ENCODE data around the gene DSCAM.

The DSCAM gene

DNA sequence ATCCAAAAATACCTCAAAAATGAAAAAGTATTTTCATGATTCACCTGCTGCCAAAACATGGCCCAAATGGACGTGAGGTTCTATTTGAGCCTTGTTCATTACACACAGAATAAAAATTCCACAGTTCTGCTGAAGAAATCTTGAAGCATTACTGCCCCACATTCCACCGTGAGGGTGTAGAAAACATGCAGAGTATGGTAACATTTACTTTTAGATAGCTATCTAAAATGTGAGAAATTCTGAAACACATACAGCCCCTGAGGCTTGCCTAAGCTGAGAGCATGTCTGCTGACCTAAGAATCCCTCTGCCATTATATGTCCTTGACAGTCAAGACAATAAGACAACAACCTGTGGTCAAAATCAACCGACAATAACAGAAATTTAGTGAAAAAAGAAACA, 186.5 kb downstream of the DSCAM start:
- no peak for DNase-seq

DNA sequence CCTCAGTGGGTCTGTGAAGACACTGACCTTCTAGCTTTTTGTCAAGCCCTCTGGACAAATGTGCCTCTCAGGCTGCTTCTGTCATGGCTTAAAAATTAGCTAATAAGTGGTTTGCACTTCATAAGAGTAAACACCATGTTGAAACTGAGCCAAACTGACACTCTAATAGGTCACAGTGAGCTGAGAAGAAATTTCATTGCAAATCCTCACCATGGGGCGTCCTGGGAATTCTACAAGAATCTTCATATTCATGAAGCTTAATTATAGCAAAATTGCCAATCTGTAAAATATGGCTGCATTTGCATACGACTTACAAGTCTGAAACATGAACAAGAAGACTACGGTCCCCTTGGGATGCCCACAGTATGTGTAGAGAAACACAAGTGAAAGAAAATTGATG, 188.6 kb downstream of the DSCAM start:
- DNase-seq: peak in 2 of 3 experiments; percentile 60 to 93

DNA sequence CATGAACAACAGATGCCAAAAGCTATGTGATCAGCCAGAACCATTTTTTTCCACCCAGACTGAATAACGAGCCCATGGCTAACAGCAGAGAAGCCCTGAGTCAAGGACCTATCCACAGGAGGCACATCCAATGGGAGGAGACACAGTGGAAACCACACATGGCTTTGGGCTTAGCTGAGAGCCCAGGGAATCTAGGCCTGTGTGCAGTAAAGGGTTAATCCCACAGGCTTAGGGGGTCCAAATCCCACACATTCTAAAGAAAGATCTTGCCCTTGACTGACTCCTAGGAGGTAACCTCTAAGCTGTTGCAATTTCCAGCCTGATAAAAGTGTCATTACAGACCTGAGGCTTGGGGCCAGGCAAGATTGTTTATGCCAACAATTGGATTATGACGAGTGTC, 194.5 kb downstream of the DSCAM start:
- no peak for DNase-seq

DNA sequence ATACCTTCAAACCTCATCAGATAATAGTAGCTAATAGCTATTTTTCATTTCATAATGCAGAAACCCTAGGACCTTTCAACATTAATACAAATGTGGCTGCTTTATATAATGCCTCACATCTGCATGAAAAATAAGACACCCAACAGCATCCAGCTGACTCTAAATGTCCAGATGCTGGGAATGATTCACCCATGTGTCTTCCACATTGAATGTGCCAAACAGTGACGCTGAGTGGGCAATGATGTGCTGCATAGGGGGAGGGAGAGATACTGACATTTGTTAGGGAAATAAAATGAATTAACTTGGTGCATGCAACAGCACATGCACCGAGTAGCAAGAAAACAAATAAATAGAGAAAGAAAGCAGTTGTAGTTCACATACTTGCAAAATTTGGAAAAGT, 199.3 kb downstream of the DSCAM start:
- no peak for DNase-seq

DNA sequence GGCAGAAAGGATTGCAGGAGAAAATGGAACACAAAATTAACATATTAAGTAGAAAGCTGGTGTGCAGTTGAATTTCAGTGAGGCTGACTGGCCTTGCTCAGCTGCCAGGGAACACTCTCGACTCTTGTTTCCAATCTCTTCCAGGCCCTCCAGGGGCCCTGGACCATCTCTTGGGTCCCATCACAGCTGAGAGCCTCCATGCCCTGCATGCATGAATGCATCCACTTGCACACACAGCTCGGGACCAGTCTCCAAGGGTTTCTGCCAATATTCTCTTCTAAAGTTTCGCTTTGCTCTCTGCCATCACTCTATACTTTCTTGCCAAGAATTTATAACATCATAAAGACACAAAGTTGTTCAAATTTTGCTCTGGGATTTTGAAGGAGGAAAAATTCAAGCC, 200.3 kb downstream of the DSCAM start:
- DNase-seq: peak in 1 of 3 experiments; percentile 15

DNA sequence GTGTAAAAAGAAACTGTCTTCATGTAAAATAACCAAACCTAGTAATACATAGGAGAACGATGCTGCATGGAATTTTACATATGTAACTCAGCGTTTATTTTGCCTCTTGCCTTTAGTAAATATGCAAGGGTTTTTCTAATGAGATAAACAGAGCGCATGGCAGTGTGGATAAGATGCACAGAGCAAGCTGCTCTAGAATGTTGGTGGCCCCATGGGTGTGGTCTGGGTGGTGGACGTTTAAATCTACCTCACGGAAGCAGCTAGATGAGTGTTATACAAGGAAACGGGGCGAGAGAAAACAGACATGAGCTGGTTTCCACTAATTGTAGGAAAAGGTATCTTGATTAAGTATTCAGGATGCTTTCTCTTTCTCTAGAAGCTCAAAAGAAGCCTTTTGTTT, 205.9 kb downstream of the DSCAM start:
- no peak for DNase-seq

DNA sequence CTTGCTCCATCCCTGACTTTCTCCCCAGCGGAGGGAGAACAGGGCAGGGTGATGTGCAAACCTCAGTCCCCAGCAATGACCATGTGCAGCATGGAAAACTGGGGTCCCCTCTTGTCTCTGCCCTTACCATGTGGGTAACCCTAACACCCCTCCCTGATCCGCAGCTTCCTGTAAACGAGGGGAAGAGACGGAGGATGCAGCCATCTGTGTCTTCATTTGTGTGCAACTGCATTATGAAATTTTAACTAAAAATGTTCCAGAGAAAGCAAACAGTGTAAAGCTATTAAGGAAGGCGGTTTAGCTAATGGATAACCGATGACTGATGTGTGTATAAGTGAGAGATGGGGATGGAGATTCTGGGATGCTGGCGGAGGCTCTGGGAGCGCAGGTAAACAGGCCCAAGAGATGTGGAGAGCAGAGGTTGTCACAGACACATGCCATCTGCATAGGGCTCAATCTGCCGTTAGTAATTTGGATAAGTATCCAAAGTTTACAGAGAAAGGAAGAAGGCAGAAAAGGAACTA, 206.6 kb downstream of the DSCAM start:
- DNase-seq: peak in 2 of 3 experiments; percentile 29 to 61

DNA sequence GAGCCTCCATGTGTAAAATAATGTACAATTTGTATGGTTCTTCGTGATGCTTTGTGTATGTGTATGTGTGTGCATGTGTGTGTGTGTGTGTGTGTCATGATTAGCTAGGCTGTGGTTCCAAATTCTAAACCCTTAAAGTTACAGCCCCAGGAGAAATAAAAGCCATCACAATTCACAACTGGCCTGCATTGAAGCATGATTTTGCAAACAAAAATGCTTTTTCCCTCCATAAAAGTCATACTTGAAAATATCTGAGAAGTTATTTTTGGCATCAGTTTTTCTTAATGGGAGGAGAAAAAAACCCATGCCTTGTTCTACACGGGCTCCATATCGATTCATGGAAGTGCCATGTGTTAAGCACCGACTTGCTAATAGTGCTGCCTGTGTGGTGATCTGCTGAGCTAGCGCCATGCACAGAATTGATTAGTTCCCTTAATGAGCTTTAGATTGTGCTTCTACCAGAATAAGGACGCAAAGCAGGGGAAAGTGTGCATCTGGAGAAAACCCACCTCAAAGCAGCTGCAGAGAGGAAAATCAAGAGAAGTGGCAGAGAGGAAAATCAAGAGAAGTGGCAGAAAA, 207.3 kb downstream of the DSCAM start:
- peak in 1 of 3 experiments; percentile 61 for DNase-seq

DNA sequence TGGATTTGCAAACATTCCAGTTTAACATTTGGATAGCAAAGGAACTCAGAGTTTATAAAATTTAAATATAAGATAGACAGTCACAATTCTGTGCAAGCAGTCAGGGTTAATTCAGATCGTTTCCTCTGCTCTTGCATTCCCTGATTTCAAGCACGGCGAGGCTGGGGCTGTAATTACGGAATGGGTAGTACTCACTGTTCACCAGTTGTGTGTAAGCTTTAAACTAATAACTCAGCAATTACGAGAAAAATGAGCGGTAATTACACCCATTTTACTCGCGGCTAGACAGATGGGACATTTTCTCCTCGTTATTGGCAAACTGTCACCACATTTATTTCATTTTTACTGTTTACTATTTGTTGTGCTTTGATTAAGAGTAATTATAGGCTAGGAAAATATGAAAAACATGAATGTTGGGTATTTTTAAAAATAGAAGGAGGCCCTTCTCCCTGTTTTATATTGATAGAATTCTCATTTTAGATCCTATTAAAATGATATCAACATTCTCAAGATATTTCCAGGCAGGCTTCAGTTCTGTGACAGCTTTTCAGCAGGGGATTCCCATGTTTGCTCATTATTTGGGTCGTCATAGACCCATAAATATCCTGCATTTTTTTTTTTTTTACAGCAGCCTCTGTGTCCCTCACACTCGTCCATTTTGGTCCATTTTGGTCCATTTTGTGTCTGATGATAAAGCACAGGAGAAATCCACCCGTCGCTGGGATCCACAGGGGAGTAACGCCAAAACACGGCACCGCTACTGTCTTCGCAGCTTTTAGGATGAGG, 208.3 kb downstream of the DSCAM start:
- peak in 2 of 3 experiments; percentile 84 to 98 for DNase-seq

DNA sequence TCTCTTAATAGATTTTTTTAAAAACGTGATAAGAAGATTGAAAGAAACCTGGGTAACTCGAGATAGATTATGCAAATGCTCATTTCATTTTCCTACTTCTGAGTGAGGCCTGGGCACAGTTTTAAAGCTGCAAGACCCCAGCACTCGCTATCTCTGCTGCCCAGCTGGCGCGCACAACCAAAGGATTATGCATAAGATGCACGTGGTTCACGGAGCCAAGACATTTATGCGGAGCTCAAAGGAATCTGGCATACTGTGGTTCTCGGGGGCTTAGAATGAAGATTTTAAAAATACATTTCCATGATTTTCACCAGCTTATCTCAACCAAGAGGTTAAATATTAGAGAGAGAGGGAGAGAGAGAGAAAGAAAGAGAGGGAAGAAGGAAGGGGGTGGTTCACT, 210.9 kb downstream of the DSCAM start:
- DNase-seq: no peak

DNA sequence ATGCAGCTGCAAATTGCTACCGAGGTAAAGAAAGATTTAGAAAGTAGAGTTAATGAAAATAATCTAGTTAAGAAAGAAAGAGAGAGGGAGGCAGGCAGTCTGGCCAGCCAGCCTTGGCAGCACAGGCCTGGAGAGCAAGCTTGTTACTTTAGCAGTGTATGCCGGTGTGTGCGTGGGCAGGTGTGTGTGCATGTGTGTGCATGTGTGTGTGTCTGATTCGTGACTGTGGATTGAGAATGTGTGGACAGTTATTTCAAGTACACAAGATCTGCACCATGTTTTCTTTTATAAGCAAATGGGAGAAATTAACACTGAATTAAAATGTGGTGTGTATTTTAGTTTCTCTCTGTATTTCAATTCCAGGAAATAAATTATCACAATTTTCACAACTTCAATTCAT, 211.6 kb downstream of the DSCAM start:
- DNase-seq: no peak

DNA sequence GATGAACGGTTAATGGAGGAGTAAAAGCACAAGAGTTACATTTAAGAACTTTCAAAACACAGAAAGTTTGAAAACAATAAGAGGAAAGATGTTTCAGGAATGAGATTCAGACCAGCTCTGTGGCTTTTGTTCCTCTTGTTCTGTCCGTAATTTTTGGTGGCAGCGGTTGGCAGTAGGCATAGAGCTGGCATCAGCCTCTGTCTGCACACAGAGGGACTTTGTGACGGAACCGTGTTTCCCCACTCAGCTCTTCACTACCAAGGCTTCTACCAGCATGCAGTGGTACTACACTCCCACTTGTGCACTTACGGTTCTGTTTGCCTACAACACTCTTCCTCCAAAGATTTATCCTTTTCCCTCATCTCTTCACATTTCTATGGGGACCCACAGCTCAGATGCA, 212.8 kb downstream of the DSCAM start:
- DNase-seq: no peak

DNA sequence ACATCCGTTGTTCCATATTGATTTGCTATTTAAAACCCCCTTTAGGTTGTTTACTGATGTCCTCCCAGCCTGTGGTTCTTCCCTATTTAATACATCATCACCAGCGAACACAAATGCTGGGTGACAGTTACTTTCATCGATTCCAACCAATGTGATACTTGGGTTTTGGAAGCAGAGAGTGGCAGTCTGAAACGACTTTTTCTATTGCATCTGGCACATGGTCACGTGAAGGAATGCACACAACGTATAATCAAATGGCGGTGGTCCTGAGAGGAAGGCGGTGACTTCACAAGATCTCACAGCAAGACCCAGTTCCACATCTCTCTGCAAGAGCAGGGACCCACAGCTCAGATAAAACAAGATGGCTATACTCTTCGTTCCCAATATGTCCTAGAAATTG, 213.9 kb downstream of the DSCAM start:
- no peak for DNase-seq

DNA sequence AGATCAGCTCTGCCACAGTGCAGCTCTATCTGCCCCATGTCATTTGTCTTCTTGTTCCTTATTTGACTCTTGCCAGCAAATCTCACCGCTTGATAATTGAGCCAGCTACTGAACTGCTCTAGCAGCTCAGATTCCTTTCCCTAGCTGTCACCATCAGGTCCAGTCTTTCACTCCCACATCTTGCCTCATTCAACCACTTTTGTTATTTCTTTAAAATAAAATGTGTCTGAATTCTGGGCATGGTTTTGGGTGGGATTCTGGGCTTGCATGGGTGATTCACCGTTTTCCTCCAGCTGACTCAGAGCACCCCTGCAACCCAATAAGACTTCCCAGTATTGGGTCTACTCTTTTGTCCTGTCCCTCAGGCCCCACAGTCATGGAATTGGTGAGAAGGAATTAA, 215.7 kb downstream of the DSCAM start:
- DNase-seq: no peak

DNA sequence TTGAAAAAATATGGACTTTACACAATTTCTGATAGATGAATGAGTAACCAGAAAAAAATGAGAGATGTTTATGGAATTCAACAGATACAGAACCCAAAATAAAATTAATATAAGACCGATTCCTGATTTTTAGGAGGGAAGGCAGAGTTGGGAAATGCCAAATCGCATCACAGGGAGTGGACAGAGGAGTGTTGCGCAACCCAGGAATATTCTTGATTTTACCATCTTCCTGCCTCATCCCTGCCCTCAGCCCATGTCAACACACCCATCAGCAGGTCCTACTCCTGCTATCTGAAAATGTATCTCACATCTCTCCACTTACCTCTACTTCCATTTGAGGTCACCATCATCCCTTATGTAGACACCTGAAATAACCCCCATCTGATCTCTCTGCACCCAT, 221.0 kb downstream of the DSCAM start:
- no peak for DNase-seq

DNA sequence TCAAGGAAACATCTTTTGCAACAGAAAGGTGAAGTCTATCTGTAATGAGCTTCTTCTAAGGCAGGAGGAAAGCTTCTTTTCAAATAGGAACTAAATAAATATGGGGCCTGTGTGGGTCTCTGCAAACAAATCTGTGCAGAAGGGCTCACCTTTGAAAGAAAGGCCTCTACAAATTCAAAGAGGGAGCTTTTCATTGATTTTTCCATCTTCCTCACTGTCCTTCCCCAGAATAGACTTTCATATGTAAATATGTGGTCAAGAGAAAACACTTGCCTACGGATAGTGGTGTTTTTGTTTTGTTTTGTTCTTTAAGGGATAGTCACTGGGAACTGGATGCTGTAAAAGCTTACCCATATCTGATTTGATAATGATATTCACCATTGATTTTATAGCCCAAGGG, 223.4 kb downstream of the DSCAM start:
- DNase-seq: peak in 2 of 3 experiments; percentile 24 to 62

DNA sequence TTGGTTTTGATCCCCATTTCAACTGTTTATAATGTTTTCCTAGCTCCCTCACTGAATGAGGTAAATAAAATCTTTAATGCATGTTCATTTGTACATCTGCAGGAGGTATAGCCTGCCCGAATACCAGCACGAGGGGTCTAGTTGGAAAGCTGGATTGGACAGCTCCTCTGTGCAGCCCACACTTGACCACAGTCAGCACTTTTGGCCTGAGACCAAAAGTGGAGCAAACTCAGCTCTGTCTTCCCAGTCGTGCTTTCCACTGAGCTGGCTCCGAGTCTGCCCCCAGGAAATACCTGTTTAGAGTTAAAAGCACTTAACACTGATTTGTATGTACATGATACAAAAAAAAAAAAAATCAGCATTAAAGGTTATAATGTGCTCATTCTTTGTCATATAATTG, 224.4 kb downstream of the DSCAM start:
- peak in 2 of 3 experiments; percentile 74 to 98 for DNase-seq

DNA sequence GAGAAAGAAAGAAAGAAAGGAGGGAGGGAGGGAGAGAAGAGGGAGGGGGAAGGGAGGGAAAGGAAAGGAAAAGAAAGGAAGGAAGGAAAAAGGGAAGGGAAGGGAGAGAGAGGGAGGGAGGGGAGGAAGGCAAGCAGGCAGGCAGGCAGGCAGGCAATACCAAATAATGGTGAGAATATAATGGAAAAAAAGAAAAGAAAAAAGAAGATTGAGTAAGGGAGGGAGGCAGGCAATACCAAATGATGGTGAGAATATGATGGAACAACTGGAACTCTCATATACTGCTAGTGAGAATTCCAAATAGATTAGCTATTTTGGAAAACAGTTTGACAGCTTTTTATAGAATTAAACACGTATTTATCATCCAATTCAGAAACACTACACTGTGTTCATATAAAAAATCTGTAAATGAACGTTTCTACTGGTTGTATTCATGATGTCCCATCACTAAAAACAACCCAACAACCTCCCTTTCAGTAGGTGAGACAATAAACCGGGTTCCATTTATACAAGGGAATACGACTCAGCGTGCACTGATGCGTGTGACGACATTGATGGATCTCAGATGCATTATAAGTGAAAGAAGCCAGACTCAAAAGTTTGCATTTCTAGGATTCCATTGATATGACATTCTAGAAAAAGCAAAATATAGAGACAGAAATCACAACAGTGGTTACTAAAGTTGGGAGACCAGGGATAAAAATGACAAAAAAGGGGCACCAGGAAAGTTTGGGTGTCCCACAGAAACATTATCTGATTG, 226.4 kb downstream of the DSCAM start:
- DNase-seq: no peak

DNA sequence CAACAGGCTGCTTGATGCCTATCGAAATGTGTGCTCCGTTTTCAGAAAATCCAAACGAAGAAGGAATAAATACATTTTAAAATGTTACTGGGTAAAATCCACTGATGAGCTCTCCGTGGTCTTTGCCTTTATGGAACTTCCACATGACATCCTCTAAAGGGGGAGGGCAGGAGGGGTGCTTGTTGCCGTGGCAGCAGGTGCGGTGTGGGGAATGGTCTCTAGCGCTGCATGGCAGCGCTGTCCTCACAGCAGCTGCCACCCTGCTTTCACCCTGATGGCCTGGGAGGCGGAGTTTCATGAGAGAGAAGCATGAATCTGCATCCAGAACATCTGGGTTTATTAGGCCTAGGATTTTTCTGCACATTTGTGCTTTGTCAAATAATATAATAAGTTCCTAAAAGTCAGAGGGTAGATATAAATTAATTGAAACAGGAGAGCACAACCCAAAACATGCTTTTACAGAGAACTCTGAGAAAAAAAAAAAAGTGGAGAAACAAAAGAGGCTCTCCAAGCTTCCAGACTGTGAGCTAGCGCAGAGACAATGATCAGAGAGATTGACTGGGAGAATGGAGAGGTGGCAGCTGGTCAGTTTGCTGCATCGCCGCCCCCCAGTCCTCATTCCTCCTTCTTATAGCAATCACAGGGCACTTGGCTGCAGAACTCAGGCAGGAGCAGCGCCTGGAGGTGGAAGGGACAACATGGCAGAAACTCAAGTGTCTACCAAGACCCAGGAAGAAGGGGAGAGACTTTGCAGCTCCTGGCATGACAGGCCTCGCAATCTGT, 228.6 kb downstream of the DSCAM start:
- peak; percentile 10 to 75 (median 51) for DNase-seq

DNA sequence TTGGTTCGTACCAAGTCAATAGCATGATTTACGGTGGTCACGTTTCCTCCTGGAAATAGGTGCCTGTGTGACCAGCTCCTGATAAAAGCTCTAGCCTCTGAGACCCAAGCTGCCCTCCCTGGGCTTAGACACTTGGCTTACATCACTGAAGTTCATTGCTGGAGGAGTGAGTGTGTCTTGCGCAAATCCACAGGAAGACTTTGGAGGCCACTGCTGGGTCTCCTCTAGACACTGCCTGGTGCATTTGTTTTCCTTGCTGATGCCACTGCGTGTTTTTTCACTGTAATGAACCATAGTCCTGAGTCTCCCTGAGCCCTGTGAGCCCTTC, 230.6 kb downstream of the DSCAM start:
- no peak for DNase-seq

DNA sequence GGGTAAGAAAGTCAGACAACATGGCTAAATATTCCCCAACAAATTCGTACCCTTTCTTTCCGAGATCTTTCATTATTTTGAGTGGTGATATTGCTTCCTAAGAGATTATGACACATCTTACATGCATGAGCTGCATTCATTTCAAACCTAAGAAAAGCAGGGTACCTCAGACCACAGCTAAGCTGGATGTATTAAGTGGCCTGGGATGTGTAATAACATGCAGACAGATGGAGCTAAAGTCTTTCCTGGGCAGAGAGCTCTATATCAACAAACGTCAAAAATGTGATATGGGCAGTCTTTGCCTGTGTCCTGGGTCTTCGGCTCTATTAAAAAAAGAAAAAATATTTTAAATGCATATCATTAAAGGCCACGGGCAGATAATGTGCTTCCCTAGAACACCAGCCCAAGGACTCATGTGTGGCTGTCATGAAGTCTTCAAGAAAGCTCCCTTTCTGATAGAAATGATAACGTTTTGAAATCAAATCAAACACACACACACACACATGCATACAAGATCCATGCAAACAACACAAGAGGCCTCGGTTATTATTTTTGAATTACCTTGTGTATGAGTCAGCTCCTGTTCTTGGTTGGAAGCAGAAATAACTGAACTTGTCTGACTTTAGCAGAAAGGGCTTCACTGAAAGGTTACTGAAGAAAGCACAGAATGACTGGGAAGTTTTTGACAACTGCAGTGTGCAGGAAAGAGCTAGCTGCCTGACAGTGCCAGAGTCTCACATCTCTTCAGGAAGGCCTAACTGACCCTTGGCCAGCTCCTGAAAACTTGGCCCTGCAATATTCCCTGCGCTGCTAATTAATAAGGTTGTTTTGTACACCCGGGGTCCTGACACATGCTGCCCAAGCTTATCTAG, 231.2 kb downstream of the DSCAM start:
- peak in 2 of 3 experiments; percentile 19 to 61 for DNase-seq

DNA sequence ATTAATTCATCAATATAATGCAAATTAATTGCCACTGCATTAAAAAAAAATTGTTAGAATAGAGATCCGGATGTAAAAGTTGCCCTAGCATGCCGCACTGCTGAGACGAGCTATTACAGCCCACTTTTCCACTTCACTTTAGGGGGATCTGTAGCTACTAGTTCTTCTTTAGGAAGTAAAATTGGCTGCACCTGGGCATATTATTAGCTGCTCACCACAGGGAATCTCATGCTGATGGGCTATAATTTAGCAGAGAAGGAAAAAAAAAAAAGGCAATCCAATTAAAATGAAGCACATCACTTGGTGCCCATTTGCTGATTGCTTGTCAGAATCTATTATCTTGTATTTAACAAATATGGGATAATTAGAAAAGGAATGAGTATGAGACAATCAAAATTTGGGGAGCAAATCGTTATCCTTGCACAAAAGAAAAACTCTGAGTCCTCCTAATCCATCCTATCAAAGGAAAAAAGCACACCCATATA, 233.4 kb downstream of the DSCAM start:
- DNase-seq: peak in 2 of 3 experiments; percentile 82 to 98

Data from NCI-H1417 (cell line).